ENCODE measurements around the gene PPM1H. TPM values are rescaled to one million over a fixed set of nuclear protein-coding genes. Genes with fewer than 3 reads are reported as not detected.

The PPM1H gene
- total RNA-seq, 1 donor from 2014 or later, result 3.9 TPM

GRCh38 chr12:62960324-62960723 is 25.4 kb upstream of the PPM1H start:
- DNase-seq (ENCODE audit: low read depth), result no peak
- no peak for TF ChIP-seq CTCF (conservative IDR thresholded peaks at IDR 0.05; ENCODE audit: low read depth, low read length)
- H3K4me3 ChIP-seq (ENCODE audit: low read depth, low read length), result no peak overlapping the region

- no peak for TF ChIP-seq CTCF (conservative IDR thresholded peaks at IDR 0.05; ENCODE audit: low read depth, low read length)
- no peak overlapping the region for H3K4me3 ChIP-seq (ENCODE audit: low read depth, low read length)
- no peak for DNase-seq (ENCODE audit: low read depth)
These were observed 24.8 kb upstream of the PPM1H start for GRCh38 chr12:62959745-62960144.

DNA sequence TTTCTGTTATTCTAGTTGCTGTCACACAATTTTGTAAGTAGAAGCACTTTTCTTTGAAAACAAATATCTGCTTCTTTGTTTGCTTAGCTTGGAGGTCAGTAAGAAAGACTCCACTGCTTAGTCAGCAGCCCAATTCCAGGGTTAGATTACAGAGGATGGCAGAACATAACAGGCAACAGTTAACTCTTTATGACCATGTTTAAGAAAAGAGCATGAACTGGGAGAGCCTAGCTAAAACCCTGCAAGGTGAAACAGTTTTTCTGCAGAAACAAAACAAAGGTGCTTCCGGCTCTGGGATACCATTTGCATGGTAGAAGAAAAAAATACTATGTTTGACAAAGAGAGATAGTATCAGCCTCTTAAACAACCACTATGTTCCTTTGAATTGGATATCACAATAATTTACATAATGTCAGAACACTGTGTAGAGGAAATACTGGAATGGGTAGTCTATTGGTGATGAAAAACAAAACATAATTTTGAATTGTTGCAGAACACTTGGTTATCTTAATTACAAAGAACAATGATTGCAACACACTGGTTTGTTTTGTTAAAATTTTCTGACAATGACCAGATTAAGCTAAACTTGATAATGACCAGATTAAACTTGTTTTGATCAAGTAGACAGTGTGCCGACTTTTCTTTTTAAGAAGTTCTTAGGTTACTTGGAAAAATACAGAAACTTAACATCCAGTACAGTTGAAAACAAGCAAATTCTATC is 22.4 kb upstream of the PPM1H start:
- no peak for DNase-seq (ENCODE audit: low read depth)
- no peak for TF ChIP-seq CTCF (conservative IDR thresholded peaks at IDR 0.05; ENCODE audit: low read depth, low read length)

GRCh38 chr12:62955678-62956077 is 20.7 kb upstream of the PPM1H start:
- no peak for DNase-seq (ENCODE audit: low read depth)
- H3K4me3 ChIP-seq (ENCODE audit: low read depth, low read length), result no peak overlapping the region
- TF ChIP-seq CTCF (conservative IDR thresholded peaks at IDR 0.05; ENCODE audit: low read depth, low read length), result no peak

More for the DNA sequence above, 22.4 kb upstream of the PPM1H start:
- H3K4me3 ChIP-seq (ENCODE audit: low read depth, low read length), result no peak overlapping the region

DNA sequence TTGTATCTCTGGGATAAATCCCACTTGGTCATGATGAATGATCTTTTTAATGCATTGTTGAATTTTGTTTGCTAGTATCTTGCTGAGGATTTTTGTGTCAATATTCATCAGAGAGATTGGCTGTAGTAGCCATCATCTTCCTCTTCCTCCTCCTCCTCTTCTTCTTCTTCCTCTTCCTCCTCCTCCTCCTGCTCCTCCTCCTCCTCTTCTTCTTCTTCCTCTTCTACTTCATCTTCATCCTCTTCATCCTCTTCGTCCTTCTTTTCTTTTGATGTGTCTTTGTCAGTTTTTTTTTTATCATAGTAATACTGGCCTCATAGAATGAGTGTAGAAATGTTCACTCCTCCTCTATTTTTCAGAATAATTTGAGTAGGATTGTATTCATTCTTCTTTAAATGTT is 15.4 kb upstream of the PPM1H start:
- DNase-seq (ENCODE audit: low read depth), result no peak
- TF ChIP-seq CTCF (conservative IDR thresholded peaks at IDR 0.05; ENCODE audit: low read depth, low read length), result no peak
- H3K4me3 ChIP-seq (ENCODE audit: low read depth, low read length), result no peak overlapping the region

DNA sequence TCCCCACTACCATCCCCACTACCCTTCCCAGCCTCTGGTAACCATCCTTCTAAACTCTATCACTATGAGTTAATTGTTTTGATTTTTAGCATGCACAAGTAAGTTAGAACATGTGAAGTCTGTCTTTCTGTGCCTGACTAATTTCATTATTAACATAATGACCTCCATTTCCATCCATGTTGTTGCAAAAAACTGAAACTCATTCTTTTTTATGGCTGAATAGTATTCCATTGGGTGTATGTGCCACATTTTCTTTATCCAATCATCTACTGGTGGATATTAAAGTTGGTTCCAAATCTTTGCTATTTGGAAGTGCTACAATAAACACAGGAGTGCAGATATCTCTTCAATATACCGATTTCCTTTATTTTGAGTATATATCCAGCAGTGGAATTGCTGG is 13.2 kb upstream of the PPM1H start:
- no peak for DNase-seq (ENCODE audit: low read depth)
- H3K4me3 ChIP-seq (ENCODE audit: low read depth, low read length), result no peak overlapping the region
- no peak for TF ChIP-seq CTCF (conservative IDR thresholded peaks at IDR 0.05; ENCODE audit: low read depth, low read length)

DNA sequence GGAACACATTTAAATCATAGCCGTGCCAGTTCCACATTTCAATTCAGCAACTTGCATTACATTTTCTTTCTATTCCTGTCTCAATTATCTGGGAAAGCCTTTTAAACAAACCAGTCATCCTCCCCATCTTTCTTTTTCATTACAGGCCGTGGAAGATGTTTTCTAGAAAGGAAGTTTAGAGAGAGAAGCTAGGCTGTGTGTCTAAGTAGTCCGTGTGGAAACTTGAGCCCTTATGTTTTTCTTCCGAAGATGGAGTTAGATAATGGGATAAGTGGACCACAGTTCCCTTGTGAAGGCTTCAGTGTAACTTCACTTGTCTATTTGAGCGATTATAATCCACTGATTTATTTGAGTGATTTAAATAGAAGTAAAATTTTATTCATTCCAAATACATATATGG is 12.4 kb upstream of the PPM1H start:
- no peak for TF ChIP-seq CTCF (conservative IDR thresholded peaks at IDR 0.05; ENCODE audit: low read depth, low read length)
- no peak overlapping the region for H3K4me3 ChIP-seq (ENCODE audit: low read depth, low read length)
- DNase-seq (ENCODE audit: low read depth), result no peak
